Skeletal muscle tissue (tissue), 4 donors: ENCODE results near the gene CTH. TPM values are rescaled to one million over a fixed set of nuclear protein-coding genes. Genes with fewer than 3 reads are reported as not detected.
"Not testable (repeated sequence)": the region's sequence is repeated elsewhere in the genome, so short reads cannot be mapped to it uniquely, and the experiment has no call there.

Source experiments
- H3K27ac ChIP-seq: one replicate; pipeline ENCODE4 v1.7.0; 2013; ENCODE audit warnings: mild to moderate bottlenecking, low read depth, low read length, inconsistent platforms
- H3K27me3 ChIP-seq, 3 donors: one replicate each; pipeline ENCODE4 v1.7.0; 2013; ENCODE audit warnings: low read length in 3 of 3; ENCODE audit not compliant: control insufficient read depth in 3 of 3, insufficient read depth in 3 of 3
- H3K36me3 ChIP-seq, 3 donors: one replicate each; pipeline ENCODE4 v1.7.0; 2013; ENCODE audit warnings: low read length in 3 of 3; ENCODE audit not compliant: control insufficient read depth in 3 of 3, insufficient read depth in 3 of 3
- H3K4me1 ChIP-seq, 3 donors: one replicate each; pipeline ENCODE4 v1.7.0; 2013; ENCODE audit warnings: low read length in 3 of 3, mild to moderate bottlenecking in 3 of 3; ENCODE audit not compliant: control insufficient read depth in 3 of 3, insufficient read depth in 3 of 3
- H3K4me3 ChIP-seq, 3 donors: one replicate each; pipeline ENCODE4 v1.7.0; 2013; ENCODE audit warnings: low read length in 3 of 3
- H3K9ac ChIP-seq, 3 donors: one replicate each; pipeline ENCODE4 v1.7.0; 2013; ENCODE audit warnings: low read length in 3 of 3, mild to moderate bottlenecking in 3 of 3, moderate library complexity in 2 of 3, low read depth in 1 of 3
- H3K9me3 ChIP-seq, 3 donors: one replicate each; pipeline ENCODE4 v1.7.0; 2013; ENCODE audit warnings: low read length in 3 of 3; ENCODE audit not compliant: control insufficient read depth in 3 of 3
- total RNA-seq: library from RNA; depleted of rRNA; stranded (reverse); fragments of >200 nt; gene quantifications from one replicate; pipeline ENCODE4 v1.2.3, GENCODE V29; 2014
- donor health status: Osteomylitis.

CTH gene
- total RNA-seq, 1 donor from 2014 or later: 2.1 TPM

- Histone ChIP-seq H3K4me1 (peaks cover 0 to 3% (median 0%) of the 10 kb centered on the region in 3 donors), H3K27ac (no peak overlapping the region), H3K27me3 (no peaks in the 10 kb centered on the region), H3K9me3 (no peaks in the 10 kb centered on the region), H3K36me3 (no peaks in the 10 kb centered on the region), H3K4me3 (no peak overlapping the region), H3K9ac (no peak overlapping the region)
These were observed 54.8 kb downstream of the CTH start for GRCh38 chr1:70465911-70466310.

- H3K4me1 ChIP-seq: peaks cover 0 to 3% (median 0%) of the 10 kb centered on the region in 3 donors
- no peaks in the 10 kb centered on the region for H3K27me3 ChIP-seq
- H3K9me3 ChIP-seq: no peaks in the 10 kb centered on the region
These were observed 56.5 kb downstream of the CTH start for GRCh38 chr1:70467531-70467930.

GRCh38 chr1:70468180-70468579 lies 57.1 kb downstream of the CTH start:
- no peak overlapping the region for H3K27ac ChIP-seq
- no peaks in the 10 kb centered on the region for H3K27me3 ChIP-seq
- H3K36me3 ChIP-seq: no peaks in the 10 kb centered on the region
- H3K4me1 ChIP-seq: peaks cover 0 to 3% (median 0%) of the 10 kb centered on the region in 3 donors
- H3K9me3 ChIP-seq: no peaks in the 10 kb centered on the region
- no peak overlapping the region for H3K9ac ChIP-seq
- no peak overlapping the region for H3K4me3 ChIP-seq

More at GRCh38 chr1:70467531-70467930, 56.5 kb downstream of the CTH start:
- H3K27ac ChIP-seq: no peak overlapping the region
- H3K4me3 ChIP-seq: no peak overlapping the region
- H3K9ac ChIP-seq: no peak overlapping the region
- no peaks in the 10 kb centered on the region for H3K36me3 ChIP-seq

GRCh38 chr1:70469184-70469583 lies 58.1 kb downstream of the CTH start:
- H3K27me3 ChIP-seq, H3K9ac ChIP-seq, H3K27ac ChIP-seq, H3K36me3 ChIP-seq, H3K4me3 ChIP-seq, H3K4me1 ChIP-seq, H3K9me3 ChIP-seq: not testable (repeated sequence)

- H3K9ac ChIP-seq: no peak overlapping the region
- H3K9me3 ChIP-seq: no peaks in the 10 kb centered on the region
- H3K4me1 ChIP-seq: no peaks in the 10 kb centered on the region
- H3K27me3 ChIP-seq: no peaks in the 10 kb centered on the region
- H3K4me3 ChIP-seq: no peak overlapping the region
- no peak overlapping the region for H3K27ac ChIP-seq
- H3K36me3 ChIP-seq: no peaks in the 10 kb centered on the region
These were observed 64.0 kb downstream of the CTH start for GRCh38 chr1:70475023-70475422.

GRCh38 chr1:70477090-70477489 lies 66.0 kb downstream of the CTH start:
- no peaks in the 10 kb centered on the region for H3K4me1 ChIP-seq
- H3K36me3 ChIP-seq: no peaks in the 10 kb centered on the region
- H3K4me3 ChIP-seq: no peak overlapping the region
- H3K9ac ChIP-seq: no peak overlapping the region
- no peak overlapping the region for H3K27ac ChIP-seq
- no peaks in the 10 kb centered on the region for H3K9me3 ChIP-seq
- no peaks in the 10 kb centered on the region for H3K27me3 ChIP-seq

- not testable (repeated sequence) for H3K27me3 ChIP-seq, H3K9me3 ChIP-seq
These were observed 66.8 kb downstream of the CTH start for GRCh38 chr1:70477905-70478304.

GRCh38 chr1:70483342-70483741 lies 72.3 kb downstream of the CTH start:
- no peaks in the 10 kb centered on the region for H3K36me3 ChIP-seq
- H3K27ac ChIP-seq: no peak overlapping the region
- H3K27me3 ChIP-seq: no peaks in the 10 kb centered on the region
- peaks cover 0 to 5% (median 4%) of the 10 kb centered on the region in 3 donors for H3K4me1 ChIP-seq
- no peaks in the 10 kb centered on the region for H3K9me3 ChIP-seq
- no peak overlapping the region for H3K4me3 ChIP-seq
- no peak overlapping the region for H3K9ac ChIP-seq

More at GRCh38 chr1:70477905-70478304, 66.8 kb downstream of the CTH start:
- not testable (repeated sequence) for H3K4me3 ChIP-seq, H3K36me3 ChIP-seq, H3K4me1 ChIP-seq, H3K27ac ChIP-seq, H3K9ac ChIP-seq

- H3K9ac ChIP-seq: no peak overlapping the region
- no peaks in the 10 kb centered on the region for H3K9me3 ChIP-seq
- no peak overlapping the region for H3K4me3 ChIP-seq
- H3K4me1 ChIP-seq: peaks cover 0 to 5% (median 4%) of the 10 kb centered on the region in 3 donors
- H3K27ac ChIP-seq: no peak overlapping the region
- H3K27me3 ChIP-seq: no peaks in the 10 kb centered on the region
- no peaks in the 10 kb centered on the region for H3K36me3 ChIP-seq
These were observed 74.6 kb downstream of the CTH start for GRCh38 chr1:70485624-70486023.

GRCh38 chr1:70486676-70487458 lies 75.8 kb downstream of the CTH start:
- Histone ChIP-seq H3K9me3 (no peaks in the 10 kb centered on the region), H3K36me3 (no peaks in the 10 kb centered on the region), H3K4me1 (peaks cover 0 to 5% (median 4%) of the 10 kb centered on the region in 3 donors), H3K27me3 (no peaks in the 10 kb centered on the region), H3K27ac (no peak overlapping the region), H3K4me3 (no peak overlapping the region), H3K9ac (no peak overlapping the region)
